UCSD-AML1 (cell line): ENCODE data around the gene PRAME.
"Not testable (repeated sequence)": the region's sequence is repeated elsewhere in the genome, so short reads cannot be mapped to it uniquely, and the experiment has no call there.

Experiments used
- DNase-seq: peaks from one replicate; lab custom pipeline; 2025; ENCODE audit not compliant: unreplicated experiment; lab: John Stamatoyannopoulos, UW

Gene PRAME

GRCh38 chr22:22558972-22559603, at the start of gene PRAME:
TSS of gene PRAME (minus strand) at chr22:22559265. CDS start at chr22:22556832, 2,433 bp downstream.
- DNase-seq: peak; percentile 91

GRCh38 chr22:22608022-22608421, 49.0 kb upstream of the PRAME start:
- DNase-seq: not testable (repeated sequence)

GRCh38 chr22:22605074-22605404, 46.0 kb upstream of the PRAME start:
- no peak for DNase-seq

- no peak for DNase-seq
Observed at GRCh38 chr22:22604326-22605073, 45.4 kb upstream of the PRAME start.

- no peak for DNase-seq
Observed at GRCh38 chr22:22603470-22603947, 44.4 kb upstream of the PRAME start.

GRCh38 chr22:22600531-22601261, 41.6 kb upstream of the PRAME start:
- no peak for DNase-seq

GRCh38 chr22:22599248-22599647, 40.2 kb upstream of the PRAME start:
- no peak for DNase-seq

- DNase-seq: no peak
Observed at GRCh38 chr22:22598144-22598543, 39.1 kb upstream of the PRAME start.

GRCh38 chr22:22595001-22595835, 36.2 kb upstream of the PRAME start:
- DNase-seq: no peak

GRCh38 chr22:22593964-22594656, 35.0 kb upstream of the PRAME start:
- DNase-seq: peak; percentile 45

- DNase-seq: no peak
Observed at GRCh38 chr22:22593250-22593649, 34.2 kb upstream of the PRAME start.

GRCh38 chr22:22591348-22592299, 32.6 kb upstream of the PRAME start:
- no peak for DNase-seq

- DNase-seq: no peak
Observed at GRCh38 chr22:22590136-22590891, 31.2 kb upstream of the PRAME start.

GRCh38 chr22:22588485-22589164, 29.6 kb upstream of the PRAME start:
- DNase-seq: no peak

GRCh38 chr22:22587577-22588188, 28.6 kb upstream of the PRAME start:
- no peak for DNase-seq

GRCh38 chr22:22584722-22585121, 25.7 kb upstream of the PRAME start:
- DNase-seq: no peak

GRCh38 chr22:22583030-22583429, 24.0 kb upstream of the PRAME start:
- no peak for DNase-seq

GRCh38 chr22:22581524-22581923, 22.5 kb upstream of the PRAME start:
- not testable (repeated sequence) for DNase-seq
